Panc1 (cell line): Measurements from ENCODE around the gene ADH1A. TPM values are rescaled to one million over a fixed set of nuclear protein-coding genes. Genes with fewer than 3 reads are reported as not detected.

Source experiments
- ATAC-seq: fragments of 200-7000 bp; cut with Tn5 transposase; 2 replicates; pipeline ENCODE4 v1.9.1; 2020; ENCODE audit warnings: mild to moderate bottlenecking, moderate library complexity
- BruUV-seq: library from RNA; stranded (reverse); fragments of 400-500 nt; replicated peaks from 2 replicates; lab custom pipeline; 2021; lab: Mats Ljungman, UMichigan
- CTCF ChIA-PET: fragments of 300-600 bp; sonication (Branson Sonifier 250); formaldehyde crosslinking; loops from one replicate; lab custom pipeline; 2022; ENCODE audit warnings: antibody characterized with exemption; lab: Charles Lee
- POLR2A ChIA-PET: fragments of 300-600 bp; sonication (Branson Sonifier 250); formaldehyde crosslinking; loops from one replicate; lab custom pipeline; 2022; ENCODE audit warnings: antibody characterized with exemption; lab: Charles Lee
- DNase-seq: peaks from one replicate; pipeline ENCODE4 v3.0.0-alpha.2; 2010; ENCODE audit warnings: low read depth, low spot score
- H3K27ac ChIP-seq: 2 replicates; pipeline ENCODE4 v1.5.1; 2011; ENCODE audit warnings: mild to moderate bottlenecking, low read length, inconsistent platforms
- H3K27me3 ChIP-seq: fragments of 200-500 bp; sonication (Bioruptor generic); 2 replicates; pipeline ENCODE4 v1.6.0; 2014; ENCODE audit warnings: low read length, inconsistent platforms; ENCODE audit not compliant: control insufficient read depth, insufficient read depth
- H3K36me3 ChIP-seq: fragments of 200-500 bp; sonication (Bioruptor generic); 2 replicates; pipeline ENCODE4 v1.5.1; 2014; ENCODE audit warnings: inconsistent platforms, mild to moderate bottlenecking, low read length, moderate library complexity; ENCODE audit not compliant: control insufficient read depth, insufficient read depth
- H3K4me1 ChIP-seq: 2 replicates; pipeline ENCODE4 v1.5.1; 2011; ENCODE audit warnings: inconsistent platforms, mild to moderate bottlenecking, low read length, moderate library complexity; ENCODE audit not compliant: control insufficient read depth, insufficient read depth
- H3K4me3 ChIP-seq, 2 experiments: 2 replicates each; pipeline ENCODE4 v1.5.1; 2011 to 2012; ENCODE audit warnings: low read depth in 2 of 2, low read length in 2 of 2, mild to moderate bottlenecking in 2 of 2, inconsistent platforms in 1 of 2, moderate library complexity in 1 of 2
- H3K9me3 ChIP-seq: fragments of 200-500 bp; sonication (Bioruptor generic); 2 replicates; pipeline ENCODE4 v1.5.1; 2014; ENCODE audit warnings: low read depth, mild to moderate bottlenecking, inconsistent platforms, low read length, moderate library complexity; ENCODE audit not compliant: control insufficient read depth, insufficient read depth
- POLR2AphosphoS5 ChIP-seq: IDR thresholded peaks from 2 replicates; pipeline ENCODE4 v1.6.1; 2012; ENCODE audit warnings: mild to moderate bottlenecking, low read depth, low read length, moderate library complexity
- SIN3A ChIP-seq: IDR thresholded peaks from 2 replicates; pipeline ENCODE4 v1.6.1; 2012; ENCODE audit warnings: low read depth, mild to moderate bottlenecking, low read length, moderate library complexity, borderline replicate concordance; ENCODE audit not compliant: insufficient read depth
- TCF7L2 ChIP-seq: IDR thresholded peaks from 2 replicates; pipeline ENCODE4 v1.6.1; 2011; ENCODE audit warnings: mild to moderate bottlenecking, low read depth, low read length, inconsistent platforms
- in situ Hi-C: cut with HindIII; loops from 2 replicates; pipeline ENCODE4 v1.10.0; 2016; ENCODE audit warnings: low sequenced_read_pairs, low pct_unique_long_range_greater_than_20kb
- intact Hi-C: fragments of 100-400 bp; cut with micrococcal nuclease; formaldehyde crosslinking; loops from one replicate; pipeline ENCODE4 v1.10.0; 2022; ENCODE audit not compliant: unreplicated experiment
- total RNA-seq: library from RNA; stranded (reverse); gene quantifications from one replicate; pipeline ENCODE4 v1.2.1, GENCODE V29; 2021; ENCODE audit not compliant: unreplicated experiment
- TF ChIP-seq, protein P1 (sequence below): fragments of 450-650 bp; IDR thresholded peaks from 2 replicates; pipeline ENCODE4 v1.5.1; 2017; ENCODE audit warnings: mild to moderate bottlenecking
- TF ChIP-seq, protein P2 (sequence below), 2 experiments: IDR thresholded peaks; 2 replicates each; pipeline ENCODE4 v1.6.1; 2011 to 2012; ENCODE audit warnings: low read depth in 2 of 2, control low read depth in 1 of 2, low read length in 1 of 2, mild to moderate bottlenecking in 1 of 2, moderate library complexity in 1 of 2; ENCODE audit not compliant: insufficient read depth in 1 of 2

ADH1A gene
- total RNA-seq, 1 experiment from 2014 or later, result not detected

DNA sequence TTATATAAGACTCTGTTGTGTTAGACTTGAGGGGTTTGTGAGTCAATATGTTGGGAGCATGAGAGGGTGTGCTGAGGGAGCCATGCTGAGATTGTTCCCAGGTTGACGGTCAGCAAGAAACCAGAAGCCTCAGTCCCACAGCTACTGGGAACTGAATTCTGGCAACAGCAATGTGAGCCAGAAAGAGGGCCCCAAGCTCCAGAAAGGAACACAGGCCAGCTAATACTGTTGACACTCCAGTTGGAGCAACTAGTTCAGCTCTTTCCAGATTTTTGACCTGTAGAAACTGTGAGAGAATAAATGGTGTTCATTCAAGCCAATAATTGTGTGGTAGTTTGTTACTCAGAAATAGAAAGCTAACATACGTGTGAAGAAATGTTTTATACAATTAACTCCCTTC is 17.1 kb downstream of the ADH1A start:
- no TSS peak for BruUV-seq
- ChIA-PET CTCF (no interaction called here), POLR2A (no interaction called here)
- Histone ChIP-seq H3K36me3 (no peaks in the 10 kb centered on the region), H3K4me1 (no peaks in the 10 kb centered on the region), H3K9me3 (no peaks in the 10 kb centered on the region), H3K27me3 (no peaks in the 10 kb centered on the region), H3K4me3 (no peak overlapping the region), H3K27ac (no peak overlapping the region)
- ATAC-seq, result no peak
- no peak for DNase-seq
- intact Hi-C loops (no loop called here), in situ Hi-C loops (no loop called here)
- TF ChIP-seq SIN3A, result no peak

DNA sequence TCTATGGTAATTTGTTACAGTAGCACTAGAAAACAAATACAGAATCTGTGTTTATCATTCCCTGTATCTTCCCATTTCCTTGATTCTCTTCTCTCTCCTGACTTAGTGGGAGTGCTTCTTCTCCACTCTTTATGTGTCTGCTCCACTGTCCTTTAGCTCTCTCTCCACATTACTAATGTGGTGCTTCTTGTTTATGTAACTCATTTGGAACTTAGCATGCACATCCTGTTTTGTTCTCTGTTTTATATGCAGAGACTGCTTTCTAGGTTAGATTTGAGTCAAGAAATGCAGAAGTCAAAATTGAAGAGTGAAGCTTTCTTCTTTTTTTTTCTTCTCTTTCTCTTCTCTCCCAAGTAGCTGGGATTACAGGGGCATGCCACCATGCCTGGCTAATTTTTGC is 25.9 kb downstream of the ADH1A start:
- no peaks in the 10 kb centered on the region for H3K36me3 ChIP-seq
- no peaks in the 10 kb centered on the region for H3K9me3 ChIP-seq
- TF ChIP-seq SIN3A (no peak), POLR2AphosphoS5 (no peak), TCF7L2 (no peak)
- TF ChIP-seq, protein P1, sequence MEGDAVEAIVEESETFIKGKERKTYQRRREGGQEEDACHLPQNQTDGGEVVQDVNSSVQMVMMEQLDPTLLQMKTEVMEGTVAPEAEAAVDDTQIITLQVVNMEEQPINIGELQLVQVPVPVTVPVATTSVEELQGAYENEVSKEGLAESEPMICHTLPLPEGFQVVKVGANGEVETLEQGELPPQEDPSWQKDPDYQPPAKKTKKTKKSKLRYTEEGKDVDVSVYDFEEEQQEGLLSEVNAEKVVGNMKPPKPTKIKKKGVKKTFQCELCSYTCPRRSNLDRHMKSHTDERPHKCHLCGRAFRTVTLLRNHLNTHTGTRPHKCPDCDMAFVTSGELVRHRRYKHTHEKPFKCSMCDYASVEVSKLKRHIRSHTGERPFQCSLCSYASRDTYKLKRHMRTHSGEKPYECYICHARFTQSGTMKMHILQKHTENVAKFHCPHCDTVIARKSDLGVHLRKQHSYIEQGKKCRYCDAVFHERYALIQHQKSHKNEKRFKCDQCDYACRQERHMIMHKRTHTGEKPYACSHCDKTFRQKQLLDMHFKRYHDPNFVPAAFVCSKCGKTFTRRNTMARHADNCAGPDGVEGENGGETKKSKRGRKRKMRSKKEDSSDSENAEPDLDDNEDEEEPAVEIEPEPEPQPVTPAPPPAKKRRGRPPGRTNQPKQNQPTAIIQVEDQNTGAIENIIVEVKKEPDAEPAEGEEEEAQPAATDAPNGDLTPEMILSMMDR, result no peak
- TF ChIP-seq, protein P2, sequence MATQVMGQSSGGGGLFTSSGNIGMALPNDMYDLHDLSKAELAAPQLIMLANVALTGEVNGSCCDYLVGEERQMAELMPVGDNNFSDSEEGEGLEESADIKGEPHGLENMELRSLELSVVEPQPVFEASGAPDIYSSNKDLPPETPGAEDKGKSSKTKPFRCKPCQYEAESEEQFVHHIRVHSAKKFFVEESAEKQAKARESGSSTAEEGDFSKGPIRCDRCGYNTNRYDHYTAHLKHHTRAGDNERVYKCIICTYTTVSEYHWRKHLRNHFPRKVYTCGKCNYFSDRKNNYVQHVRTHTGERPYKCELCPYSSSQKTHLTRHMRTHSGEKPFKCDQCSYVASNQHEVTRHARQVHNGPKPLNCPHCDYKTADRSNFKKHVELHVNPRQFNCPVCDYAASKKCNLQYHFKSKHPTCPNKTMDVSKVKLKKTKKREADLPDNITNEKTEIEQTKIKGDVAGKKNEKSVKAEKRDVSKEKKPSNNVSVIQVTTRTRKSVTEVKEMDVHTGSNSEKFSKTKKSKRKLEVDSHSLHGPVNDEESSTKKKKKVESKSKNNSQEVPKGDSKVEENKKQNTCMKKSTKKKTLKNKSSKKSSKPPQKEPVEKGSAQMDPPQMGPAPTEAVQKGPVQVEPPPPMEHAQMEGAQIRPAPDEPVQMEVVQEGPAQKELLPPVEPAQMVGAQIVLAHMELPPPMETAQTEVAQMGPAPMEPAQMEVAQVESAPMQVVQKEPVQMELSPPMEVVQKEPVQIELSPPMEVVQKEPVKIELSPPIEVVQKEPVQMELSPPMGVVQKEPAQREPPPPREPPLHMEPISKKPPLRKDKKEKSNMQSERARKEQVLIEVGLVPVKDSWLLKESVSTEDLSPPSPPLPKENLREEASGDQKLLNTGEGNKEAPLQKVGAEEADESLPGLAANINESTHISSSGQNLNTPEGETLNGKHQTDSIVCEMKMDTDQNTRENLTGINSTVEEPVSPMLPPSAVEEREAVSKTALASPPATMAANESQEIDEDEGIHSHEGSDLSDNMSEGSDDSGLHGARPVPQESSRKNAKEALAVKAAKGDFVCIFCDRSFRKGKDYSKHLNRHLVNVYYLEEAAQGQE (IDR thresholded peaks at IDR 0.05; ENCODE audit: insufficient read depth in 1 of 2, low read depth in 2 of 2, low read length in 1 of 2), result no peak
- no peaks in the 10 kb centered on the region for H3K4me1 ChIP-seq
- intact Hi-C loops (no loop called here), in situ Hi-C loops (no loop called here)
- ChIA-PET POLR2A (no interaction called here), CTCF (no interaction called here)
- DNase-seq, result no peak
- no peak for ATAC-seq
- no peak overlapping the region for H3K27ac ChIP-seq
- no peaks in the 10 kb centered on the region for H3K27me3 ChIP-seq
- no peak overlapping the region for H3K4me3 ChIP-seq
- no TSS peak for BruUV-seq

DNA sequence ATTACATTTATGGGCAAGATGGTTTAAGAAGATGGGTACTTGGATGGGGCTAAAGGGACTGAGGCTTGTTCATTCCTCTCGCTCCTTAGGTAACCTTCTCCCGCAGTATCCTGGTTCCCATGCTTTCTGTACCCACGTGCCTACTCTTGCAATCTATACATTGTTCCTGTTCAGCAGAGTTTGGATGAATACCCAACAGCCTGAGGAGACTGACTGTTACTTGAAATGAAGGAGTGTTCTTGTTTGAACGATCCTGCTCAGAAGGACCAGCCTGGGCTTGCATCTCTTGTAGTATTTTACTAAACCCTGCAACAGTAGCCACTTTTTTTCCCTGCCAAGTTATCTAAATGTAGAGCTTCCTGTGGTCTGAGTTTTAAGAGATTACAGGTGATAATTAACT is 38.0 kb downstream of the ADH1A start:
- no peak overlapping the region for H3K4me3 ChIP-seq
- no TSS peak for BruUV-seq
- TF ChIP-seq SIN3A (no peak), POLR2AphosphoS5 (no peak), TCF7L2 (no peak)
- TF ChIP-seq, protein P1, result no peak
- TF ChIP-seq, protein P2 (IDR thresholded peaks at IDR 0.05; ENCODE audit: insufficient read depth in 1 of 2, low read depth in 2 of 2, low read length in 1 of 2), result no peak
- CTCF ChIA-PET, result no interaction called here
- in situ Hi-C loops, result no loop called here
- H3K4me1 ChIP-seq, result no peaks in the 10 kb centered on the region
- no peaks in the 10 kb centered on the region for H3K9me3 ChIP-seq
- POLR2A ChIA-PET, result no interaction called here
- H3K27ac ChIP-seq, result no peak overlapping the region
- intact Hi-C loops, result no loop called here
- no peaks in the 10 kb centered on the region for H3K27me3 ChIP-seq
- ATAC-seq (no peak), DNase-seq (no peak)
- no peaks in the 10 kb centered on the region for H3K36me3 ChIP-seq
